LNCaP clone FGC (cell line): ENCODE measurements around the gene ABCB1.

Experiments
- DNase-seq: peaks from one replicate; pipeline ENCODE4 v3.0.0-alpha.2; 2011; ENCODE audit warnings: low read depth
- H3K4me3 ChIP-seq: 2 replicates; pipeline ENCODE4 v1.5.1; 2011; ENCODE audit warnings: mild to moderate bottlenecking, low read depth, low read length, control low read depth
- CTCF ChIP-seq: IDR thresholded peaks from 2 replicates; pipeline ENCODE4 v1.5.1; 2012; ENCODE audit warnings: mild to moderate bottlenecking; ENCODE audit not compliant: control insufficient read depth, insufficient read depth; ENCODE audit errors: extremely low read depth

ABCB1 gene

GRCh38 chr7:87566311-87566900 is 34.3 kb downstream of the ABCB1 start:
- TF ChIP-seq CTCF: no peak
- DNase-seq: no peak
- no peak overlapping the region for H3K4me3 ChIP-seq

- DNase-seq: no peak
- TF ChIP-seq CTCF: no peak
Observed at GRCh38 chr7:87565877-87566276, 34.8 kb downstream of the ABCB1 start.

GRCh38 chr7:87564296-87564963 is 36.3 kb downstream of the ABCB1 start:
- DNase-seq: peak; percentile 10
- no peak overlapping the region for H3K4me3 ChIP-seq
- peak; percentile 91 for TF ChIP-seq CTCF

More at GRCh38 chr7:87565877-87566276, 34.8 kb downstream of the ABCB1 start:
- H3K4me3 ChIP-seq: no peak overlapping the region

- no peak for TF ChIP-seq CTCF
- no peak overlapping the region for H3K4me3 ChIP-seq
- DNase-seq: no peak
Observed at GRCh38 chr7:87561702-87562101, 39.0 kb downstream of the ABCB1 start.

GRCh38 chr7:87561102-87561501 is 39.6 kb downstream of the ABCB1 start:
- H3K4me3 ChIP-seq: no peak overlapping the region
- DNase-seq: no peak
- no peak for TF ChIP-seq CTCF

GRCh38 chr7:87552351-87552900 is 48.3 kb downstream of the ABCB1 start:
- no peak for TF ChIP-seq CTCF
- DNase-seq: no peak
- no peak overlapping the region for H3K4me3 ChIP-seq
